Adipocyte (in vitro differentiated cells): ENCODE results near the gene CRTC1.
A peak's percentile ranks its signal among the peaks of the same experiment; 100 is the strongest.

Experiments used
- DNase-seq: peaks from one replicate; pipeline ENCODE4 v3.0.0-alpha.2; 2015; ENCODE audit warnings: low read depth
- H3K27me3 ChIP-seq: replicated peaks from 2 replicates; pipeline ENCODE4 v1.7.0; 2013; ENCODE audit warnings: mild to moderate bottlenecking, low read length, moderate library complexity; ENCODE audit not compliant: control insufficient read depth, insufficient read depth
- H3K36me3 ChIP-seq: 2 replicates; pipeline ENCODE4 v1.7.0; 2013; ENCODE audit warnings: low read length, mild to moderate bottlenecking, moderate library complexity; ENCODE audit not compliant: control insufficient read depth, insufficient read depth, severe bottlenecking
- H3K4me1 ChIP-seq: 2 replicates; pipeline ENCODE4 v1.7.0; 2013; ENCODE audit warnings: mild to moderate bottlenecking, low read length, moderate library complexity; ENCODE audit not compliant: control insufficient read depth, insufficient read depth
- H3K4me3 ChIP-seq: 2 replicates; pipeline ENCODE4 v1.7.0; 2013; ENCODE audit warnings: mild to moderate bottlenecking, low read length, moderate library complexity
- H3K9ac ChIP-seq: 2 replicates; pipeline ENCODE4 v1.7.0; 2013; ENCODE audit warnings: mild to moderate bottlenecking, low read length, moderate library complexity
- H3K9me3 ChIP-seq: 2 replicates; pipeline ENCODE4 v1.7.0; 2013; ENCODE audit warnings: mild to moderate bottlenecking, low read length, moderate library complexity; ENCODE audit not compliant: control insufficient read depth

CRTC1 gene

GRCh38 chr19:18646535-18647370, 36.7 kb upstream of the CRTC1 start:
- Histone ChIP-seq H3K9ac (no peak overlapping the region), H3K9me3 (no peaks in the 10 kb centered on the region), H3K4me1 (peaks cover 40% of the 10 kb centered on the region), H3K36me3 (no peaks in the 10 kb centered on the region), H3K27me3 (no peaks in the 10 kb centered on the region), H3K4me3 (no peak overlapping the region)
- no peak for DNase-seq

DNA sequence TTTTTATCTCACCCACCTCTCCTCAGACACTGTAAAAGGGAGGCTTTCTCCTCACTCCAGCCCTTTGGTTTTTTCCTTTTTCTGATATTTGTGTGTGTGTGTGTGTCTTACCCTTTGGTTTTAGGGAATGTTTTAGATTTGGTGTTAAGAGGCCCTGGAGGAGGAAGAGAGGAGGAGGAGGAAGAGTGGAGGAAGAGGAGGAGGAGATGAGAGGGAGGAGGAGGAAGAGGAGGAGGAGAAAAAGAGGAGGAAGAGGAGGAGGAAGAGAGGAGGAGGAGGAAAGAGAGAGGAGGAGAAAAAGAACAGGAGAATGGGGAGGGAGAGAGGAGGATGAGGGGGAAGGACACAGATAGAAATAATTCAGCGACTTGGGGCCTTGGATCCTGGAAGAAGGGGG, 36.1 kb upstream of the CRTC1 start:
- Histone ChIP-seq H3K9me3 (no peaks in the 10 kb centered on the region), H3K27me3 (no peaks in the 10 kb centered on the region), H3K4me3 (no peak overlapping the region), H3K36me3 (no peaks in the 10 kb centered on the region), H3K4me1 (peaks cover 43% of the 10 kb centered on the region), H3K9ac (no peak overlapping the region)
- no peak for DNase-seq

- peaks cover 43% of the 10 kb centered on the region for H3K4me1 ChIP-seq
- DNase-seq, result no peak
- H3K4me3 ChIP-seq, result no peak overlapping the region
- H3K36me3 ChIP-seq, result no peaks in the 10 kb centered on the region
- H3K9me3 ChIP-seq, result no peaks in the 10 kb centered on the region
- no peaks in the 10 kb centered on the region for H3K27me3 ChIP-seq
- H3K9ac ChIP-seq, result no peak overlapping the region
Observed at GRCh38 chr19:18647807-18648206, 35.7 kb upstream of the CRTC1 start.

GRCh38 chr19:18648973-18649315, 34.5 kb upstream of the CRTC1 start:
- peak overlapping the region; percentile 71 for H3K4me3 ChIP-seq
- no peaks in the 10 kb centered on the region for H3K27me3 ChIP-seq
- peaks cover 43% of the 10 kb centered on the region for H3K4me1 ChIP-seq
- H3K36me3 ChIP-seq, result no peaks in the 10 kb centered on the region
- DNase-seq, result no peak
- H3K9me3 ChIP-seq, result no peaks in the 10 kb centered on the region
- H3K9ac ChIP-seq, result peak overlapping the region; percentile 82

DNA sequence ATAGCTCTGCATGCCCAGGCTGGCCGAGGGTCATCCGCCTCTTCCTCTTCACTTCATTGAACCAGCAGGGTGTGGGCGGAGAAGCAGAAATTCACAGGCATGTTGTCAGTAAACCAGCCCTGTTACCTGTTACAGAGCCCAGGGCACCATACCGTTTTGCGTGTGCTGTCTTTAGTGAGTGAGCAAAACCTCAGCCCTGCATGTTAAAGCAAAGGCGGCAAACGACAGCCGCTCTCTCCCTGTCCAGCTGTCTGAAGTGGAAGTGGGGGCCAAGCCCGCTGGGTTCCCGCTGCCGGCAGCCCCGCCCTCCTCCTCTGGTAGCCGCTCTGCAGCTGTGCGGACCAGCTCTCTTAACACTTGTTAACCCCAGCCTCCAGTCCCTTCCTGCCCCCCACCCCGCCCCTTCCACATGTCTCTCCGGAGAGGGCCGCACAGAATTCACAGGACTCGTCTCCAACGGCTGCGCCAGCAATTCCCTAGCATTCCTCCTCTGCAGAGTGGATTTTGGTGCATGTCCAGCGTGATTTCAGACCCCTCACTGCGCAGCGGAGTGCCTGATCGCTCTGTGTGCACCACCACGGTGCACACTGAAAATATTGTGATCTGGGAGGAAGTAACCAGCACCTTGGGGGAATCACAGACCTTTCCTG, 34.0 kb upstream of the CRTC1 start:
- H3K9me3 ChIP-seq, result no peaks in the 10 kb centered on the region
- H3K36me3 ChIP-seq, result no peaks in the 10 kb centered on the region
- peak overlapping the region; percentile 82 for H3K9ac ChIP-seq
- peak overlapping the region; percentile 71 for H3K4me3 ChIP-seq
- H3K27me3 ChIP-seq, result no peaks in the 10 kb centered on the region
- no peak for DNase-seq
- H3K4me1 ChIP-seq, result peaks cover 43% of the 10 kb centered on the region

GRCh38 chr19:18650021-18650390, 33.5 kb upstream of the CRTC1 start:
- H3K9ac ChIP-seq, result peak overlapping the region; percentile 82
- peaks cover 40% of the 10 kb centered on the region for H3K4me1 ChIP-seq
- peak overlapping the region; percentile 71 for H3K4me3 ChIP-seq
- H3K27me3 ChIP-seq, result no peaks in the 10 kb centered on the region
- no peaks in the 10 kb centered on the region for H3K9me3 ChIP-seq
- H3K36me3 ChIP-seq, result no peaks in the 10 kb centered on the region
- peak; percentile 35 for DNase-seq

GRCh38 chr19:18650468-18651041, 32.9 kb upstream of the CRTC1 start:
- H3K4me3 ChIP-seq, result peak overlapping the region; percentile 71
- H3K36me3 ChIP-seq, result no peaks in the 10 kb centered on the region
- DNase-seq, result peak; percentile 66
- H3K9ac ChIP-seq, result peak overlapping the region; percentile 82
- no peaks in the 10 kb centered on the region for H3K9me3 ChIP-seq
- peaks cover 36% of the 10 kb centered on the region for H3K4me1 ChIP-seq
- H3K27me3 ChIP-seq, result no peaks in the 10 kb centered on the region

GRCh38 chr19:18651300-18651699, 32.2 kb upstream of the CRTC1 start:
- Histone ChIP-seq H3K9ac (peak overlapping the region; percentile 82), H3K36me3 (no peaks in the 10 kb centered on the region), H3K4me1 (peaks cover 36% of the 10 kb centered on the region), H3K27me3 (no peaks in the 10 kb centered on the region), H3K4me3 (peak overlapping the region; percentile 71), H3K9me3 (no peaks in the 10 kb centered on the region)
- no peak for DNase-seq

GRCh38 chr19:18651733-18652132, 31.7 kb upstream of the CRTC1 start:
- peak overlapping the region; percentile 82 for H3K9ac ChIP-seq
- H3K27me3 ChIP-seq, result no peaks in the 10 kb centered on the region
- DNase-seq, result no peak
- H3K4me1 ChIP-seq, result peaks cover 36% of the 10 kb centered on the region
- no peak overlapping the region for H3K4me3 ChIP-seq
- no peaks in the 10 kb centered on the region for H3K36me3 ChIP-seq
- no peaks in the 10 kb centered on the region for H3K9me3 ChIP-seq

- Histone ChIP-seq H3K4me1 (peaks cover 40% of the 10 kb centered on the region), H3K27me3 (no peaks in the 10 kb centered on the region), H3K36me3 (no peaks in the 10 kb centered on the region), H3K4me3 (no peak overlapping the region), H3K9me3 (no peaks in the 10 kb centered on the region), H3K9ac (no peak overlapping the region)
- no peak for DNase-seq
Observed at GRCh38 chr19:18653853-18654252, 29.6 kb upstream of the CRTC1 start.

DNA sequence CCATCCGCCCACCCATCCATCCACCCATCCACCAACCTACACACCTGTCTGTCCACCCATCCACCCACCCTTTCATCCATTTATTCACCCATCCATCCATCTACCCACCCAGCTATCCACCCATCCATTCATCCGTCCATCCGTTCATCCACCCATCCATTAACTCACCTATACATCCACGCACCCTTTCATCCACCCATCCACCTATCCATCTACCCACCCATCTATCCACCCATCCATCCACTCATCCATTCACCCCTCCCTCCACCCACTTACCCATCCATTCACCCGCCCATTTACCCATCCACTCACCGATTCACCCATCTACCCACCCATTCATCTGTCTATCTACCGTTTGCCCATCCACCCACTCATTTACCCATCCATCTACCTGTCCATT, 29.0 kb upstream of the CRTC1 start:
- H3K36me3 ChIP-seq, result no peaks in the 10 kb centered on the region
- no peak overlapping the region for H3K4me3 ChIP-seq
- H3K9me3 ChIP-seq, result no peaks in the 10 kb centered on the region
- H3K27me3 ChIP-seq, result no peaks in the 10 kb centered on the region
- DNase-seq, result no peak
- no peak overlapping the region for H3K9ac ChIP-seq
- H3K4me1 ChIP-seq, result peaks cover 38% of the 10 kb centered on the region
